SKM-1 (cell line): ENCODE data around the gene ITPK1.
"Not testable (repeated sequence)": the region's sequence is repeated elsewhere in the genome, so short reads cannot be mapped to it uniquely, and the experiment has no call there.

Experiments
- DNase-seq: peaks from one replicate; lab custom pipeline; 2025; ENCODE audit not compliant: unreplicated experiment; lab: John Stamatoyannopoulos, UW

Gene ITPK1

DNA sequence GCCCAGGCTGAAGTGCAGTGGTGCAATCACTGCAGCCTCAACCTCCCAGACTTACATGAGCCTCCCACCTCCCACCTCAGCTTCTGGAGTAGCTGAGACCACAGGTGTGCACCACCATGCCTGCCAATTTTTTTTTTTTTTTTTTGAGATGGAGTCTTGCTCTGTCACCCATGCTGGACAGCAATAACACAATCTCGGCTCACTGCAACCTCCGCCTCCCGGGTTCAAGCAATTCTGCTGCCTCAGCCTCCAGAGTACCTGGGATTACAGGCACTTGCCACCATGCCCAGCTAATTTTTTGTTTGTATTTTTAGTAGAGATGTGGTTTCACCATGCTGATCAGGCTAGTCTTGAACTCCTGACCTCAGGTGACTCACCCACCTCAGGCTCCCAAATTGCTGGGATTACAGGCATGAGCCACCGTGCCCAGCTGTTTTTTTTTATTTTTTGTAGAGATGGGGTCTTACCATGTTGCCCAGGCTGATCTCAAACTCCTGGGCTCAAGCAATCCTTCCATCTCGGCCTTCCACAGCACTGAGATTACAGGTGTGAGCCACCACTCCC, 15.6 kb upstream of the ITPK1 start:
- DNase-seq = not testable (repeated sequence)

- DNase-seq = no peak
Observed at GRCh38 chr14:93128725-93129459, 13.2 kb upstream of the ITPK1 start.

GRCh38 chr14:93126111-93126510, 10.4 kb upstream of the ITPK1 start:
- no peak for DNase-seq

GRCh38 chr14:93122826-93123225, 7.1 kb upstream of the ITPK1 start:
- DNase-seq = no peak

DNA sequence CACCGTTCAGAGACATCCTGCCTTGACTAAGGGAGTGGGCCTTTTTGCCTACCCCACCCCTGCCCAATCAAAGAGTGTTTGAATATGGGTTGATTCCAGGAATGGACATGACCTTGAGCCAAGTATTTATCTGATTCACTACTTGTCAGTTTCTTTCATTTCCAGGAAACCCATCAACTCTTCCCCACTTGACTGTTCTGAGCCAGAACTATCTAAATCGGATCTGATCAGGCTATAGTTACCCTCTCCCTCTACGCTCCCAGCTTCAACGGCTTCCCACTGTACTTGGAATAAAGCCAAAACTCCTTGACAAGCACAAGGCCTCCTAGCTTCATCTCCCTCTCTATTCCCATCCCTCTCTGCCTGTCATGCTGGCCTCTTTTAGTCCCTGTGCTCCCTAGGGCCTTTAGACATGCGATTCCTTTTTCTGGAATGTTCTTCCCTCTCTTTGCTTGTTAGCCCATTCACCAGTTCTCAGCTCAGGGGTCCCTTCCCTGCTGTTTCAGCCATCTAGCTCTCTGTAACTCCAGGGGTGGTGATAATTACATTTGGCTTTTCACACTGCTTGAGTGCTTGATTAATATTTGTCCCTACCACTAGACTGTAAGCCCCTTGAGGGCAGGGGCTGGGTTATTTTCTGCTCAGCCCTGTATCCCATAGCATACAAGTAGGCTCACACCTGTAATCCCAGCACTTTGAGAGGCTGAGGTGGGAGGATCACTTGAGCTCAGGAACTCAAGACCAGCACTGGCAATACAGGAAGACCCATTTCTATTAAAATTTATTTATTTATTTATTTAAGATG, 5.5 kb upstream of the ITPK1 start:
- no peak for DNase-seq

DNA sequence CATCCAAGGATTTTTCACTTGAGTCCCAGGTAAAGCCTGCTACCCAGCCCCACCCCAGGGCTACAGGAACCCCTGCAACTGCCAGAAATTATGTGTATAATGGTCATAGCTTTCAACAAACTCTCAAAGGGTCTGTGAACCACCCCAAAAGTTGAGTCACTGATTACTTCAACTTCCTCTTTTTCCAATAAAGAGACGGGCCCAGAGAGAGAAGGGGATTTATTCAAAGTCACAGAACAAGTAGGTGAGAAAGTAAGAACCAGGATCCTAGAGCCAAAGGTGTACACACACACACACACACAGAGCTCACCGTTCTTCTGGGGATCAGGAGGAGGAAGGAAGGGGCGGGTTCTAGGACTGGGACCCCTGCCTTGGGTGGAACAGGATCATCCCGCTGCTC, 4.8 kb upstream of the ITPK1 start:
- no peak for DNase-seq

- no peak for DNase-seq
Observed at GRCh38 chr14:93116676-93117200, 1.0 kb upstream of the ITPK1 start.

DNA sequence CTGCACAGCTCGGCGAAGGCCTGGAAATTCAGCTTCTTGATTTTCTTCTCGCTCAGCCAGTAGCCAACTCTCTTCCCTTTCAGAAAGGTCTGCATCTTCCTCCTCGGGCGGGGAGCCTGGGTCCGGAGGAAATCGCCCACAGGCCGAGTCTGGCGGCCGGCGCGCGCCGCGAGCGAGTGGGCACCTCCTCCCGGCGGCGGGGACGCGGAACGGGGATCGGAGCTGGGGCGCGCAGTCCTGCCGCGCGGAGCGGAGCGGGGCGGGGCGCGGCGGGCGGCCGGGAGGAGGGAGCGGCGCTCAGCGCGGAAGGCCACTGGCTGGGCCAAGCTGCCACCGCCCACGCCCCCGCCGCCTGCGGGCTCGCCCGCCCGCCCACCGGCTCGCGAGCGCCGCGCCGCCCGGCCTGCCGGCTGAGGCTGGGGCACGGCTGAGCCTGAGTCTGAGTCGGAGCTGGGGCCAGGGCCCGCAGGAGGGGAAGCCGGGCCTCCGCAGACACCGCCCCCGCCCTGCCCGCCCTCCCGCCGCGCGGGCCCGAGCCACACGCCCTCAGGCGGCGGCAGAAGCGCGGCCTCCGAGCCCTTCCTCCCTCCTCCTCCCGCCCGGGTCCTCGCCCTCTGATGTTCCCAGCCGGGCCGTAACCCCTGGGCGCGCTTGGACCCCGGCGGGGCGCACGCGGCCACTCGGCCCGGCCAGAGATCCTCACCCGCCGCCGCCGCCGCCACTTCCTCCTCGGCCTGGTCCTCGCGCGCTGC, 480 bp downstream of the ITPK1 start:
- peak; percentile 49 for DNase-seq

- DNase-seq = no peak
Observed at GRCh38 chr14:93114713-93115068, 1.0 kb downstream of the ITPK1 start.

- no peak for DNase-seq
Observed at GRCh38 chr14:93114068-93114710, 1.5 kb downstream of the ITPK1 start.

- no peak for DNase-seq
Observed at GRCh38 chr14:93113678-93114067, 2.1 kb downstream of the ITPK1 start.

GRCh38 chr14:93112891-93113677, 2.6 kb downstream of the ITPK1 start:
- peak; percentile 10 for DNase-seq

DNA sequence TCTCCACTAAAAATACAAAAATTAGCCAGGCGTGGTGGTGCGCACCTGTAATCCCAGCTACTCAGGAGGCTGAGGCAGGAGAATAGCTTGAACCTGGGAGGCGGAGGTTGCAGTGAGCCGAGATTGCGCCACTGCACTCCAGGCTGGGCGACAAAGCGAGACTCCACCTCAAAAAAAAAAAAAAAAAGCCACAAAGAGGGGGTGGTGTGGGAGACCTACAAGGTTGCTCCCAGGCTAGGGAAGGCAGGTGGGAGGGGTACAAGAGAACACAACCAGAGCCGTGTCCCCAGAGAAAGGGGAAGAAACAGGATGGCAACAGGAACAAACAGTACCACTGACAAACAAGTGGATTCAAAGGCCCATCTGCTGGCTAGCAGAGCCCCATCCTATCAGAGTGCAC, 4.2 kb downstream of the ITPK1 start:
- not testable (repeated sequence) for DNase-seq

GRCh38 chr14:93110856-93111419, 4.8 kb downstream of the ITPK1 start:
- no peak for DNase-seq

DNA sequence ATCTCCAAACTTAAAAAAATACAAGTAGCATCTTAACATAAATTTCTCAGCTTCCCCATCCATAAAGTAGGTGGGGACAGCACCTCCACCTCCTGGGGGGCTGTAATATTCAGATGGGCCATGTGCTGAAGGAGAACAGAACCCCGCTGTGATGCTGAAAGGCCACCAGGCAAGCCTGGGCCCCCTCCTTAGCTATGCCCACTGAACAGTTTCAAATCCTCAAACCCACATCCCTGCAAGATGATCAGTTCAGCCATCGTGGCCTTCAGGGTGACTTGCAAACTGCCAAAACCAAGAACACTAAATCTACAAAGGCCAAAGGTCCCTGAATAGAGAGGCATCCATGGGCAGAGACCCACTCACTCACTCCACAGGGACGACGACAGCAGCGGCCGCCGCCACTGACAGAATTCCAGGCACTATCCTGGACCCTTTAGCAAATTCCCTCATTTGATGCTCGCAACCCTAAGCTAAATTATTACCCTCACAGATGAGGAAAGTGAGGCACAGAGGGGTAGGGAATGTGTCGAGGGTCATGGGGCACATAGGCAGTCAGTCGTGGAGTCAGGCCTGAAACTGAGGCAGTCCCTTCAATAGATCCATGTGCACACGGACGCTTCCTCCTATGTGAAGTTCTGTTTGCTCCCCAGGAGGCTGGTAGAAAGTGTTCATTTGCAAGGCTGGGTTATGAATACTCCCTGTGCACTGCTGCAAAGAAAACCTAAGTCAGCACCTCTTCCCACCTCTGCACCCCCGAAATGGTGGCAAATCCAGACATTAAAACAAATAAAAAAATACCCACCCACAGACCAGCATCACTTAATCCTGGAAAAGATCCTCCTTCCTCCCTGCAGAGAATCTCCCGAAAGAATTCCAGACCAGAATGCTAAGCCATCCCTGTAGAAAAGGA, 5.9 kb downstream of the ITPK1 start:
- no peak for DNase-seq

- DNase-seq = no peak
Observed at GRCh38 chr14:93108105-93108504, 7.6 kb downstream of the ITPK1 start.

DNA sequence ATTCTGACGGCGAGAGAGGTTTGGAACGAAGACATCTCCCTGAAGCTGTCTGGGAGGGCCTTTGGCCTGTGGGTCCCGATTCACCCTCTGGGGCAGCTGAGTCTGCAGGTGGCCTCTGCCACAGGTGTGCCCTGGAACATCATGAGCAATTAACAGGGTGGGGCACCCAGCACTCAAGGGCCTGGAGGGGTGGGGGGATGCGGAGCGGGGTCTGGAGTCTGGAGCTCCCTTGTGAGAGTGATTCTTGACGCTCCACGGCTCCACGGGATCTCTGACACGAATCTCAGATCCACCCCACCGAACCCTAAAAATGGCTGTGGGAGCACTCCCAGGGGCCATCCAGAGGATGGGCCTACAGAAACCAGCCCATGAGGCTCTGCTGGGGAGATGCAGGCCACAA, 8.3 kb downstream of the ITPK1 start:
- no peak for DNase-seq

DNA sequence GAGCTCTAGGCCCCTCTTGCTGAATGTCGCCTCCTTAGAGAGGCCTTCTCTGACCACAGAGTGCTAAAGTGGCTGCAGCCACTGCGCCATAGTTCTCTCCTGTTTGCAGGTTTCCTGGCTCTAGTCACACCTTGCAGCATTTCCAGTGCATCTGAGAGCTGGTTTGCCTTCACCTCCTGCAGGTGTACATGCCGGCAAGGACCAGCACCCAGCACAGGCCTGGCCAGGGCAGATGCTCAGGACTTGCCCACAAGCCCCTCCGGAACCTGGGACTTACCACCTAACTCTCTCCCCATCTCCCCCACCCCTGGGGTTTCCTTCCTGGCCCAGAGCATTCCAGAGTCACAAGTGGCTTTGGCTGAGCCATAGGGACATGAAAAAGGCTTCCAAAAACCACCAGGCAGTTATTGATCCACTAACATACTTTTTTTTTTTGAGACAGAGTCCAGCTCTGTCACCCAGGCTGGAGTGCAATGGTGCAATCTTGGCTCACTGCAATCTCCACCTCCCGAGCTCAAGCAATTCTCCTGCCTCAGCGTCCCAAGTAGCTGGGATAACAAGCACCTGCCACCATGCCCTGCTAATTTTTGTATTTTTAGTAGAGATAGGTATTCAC, 9.1 kb downstream of the ITPK1 start:
- DNase-seq = no peak
